Measurements from ENCODE around the gene LBX2.
"Not testable (repeated sequence)": the region's sequence is repeated elsewhere in the genome, so short reads cannot be mapped to it uniquely, and the experiment has no call there.

Gene LBX2

GRCh38 chr2:74491648-74492544 lies 7.5 kb downstream of the LBX2 start:
- no peak overlapping the region for H3K27ac Mint-ChIP-seq
- H3K4me1 Mint-ChIP-seq, result no peaks in the 10 kb centered on the region
- H3K4me3 Mint-ChIP-seq, result no peak overlapping the region
- H3K27me3 Mint-ChIP-seq, result no peaks in the 10 kb centered on the region
- peaks cover 8% of the 10 kb centered on the region for H3K36me3 Mint-ChIP-seq (ENCODE audit: low read depth)
- no peak for DNase-seq
- no peak for ATAC-seq
- H3K9me3 Mint-ChIP-seq, result no peaks in the 10 kb centered on the region

GRCh38 chr2:74489906-74490305 lies 9.5 kb downstream of the LBX2 start:
- DNase-seq (no peak), ATAC-seq (no peak)
- H3K4me3 Mint-ChIP-seq, result no peak overlapping the region
- no peak overlapping the region for H3K27ac Mint-ChIP-seq
- H3K36me3 Mint-ChIP-seq (ENCODE audit: low read depth), result peaks cover 16% of the 10 kb centered on the region
- peaks cover 2% of the 10 kb centered on the region for H3K4me1 Mint-ChIP-seq
- no peaks in the 10 kb centered on the region for H3K27me3 Mint-ChIP-seq
- H3K9me3 Mint-ChIP-seq, result no peaks in the 10 kb centered on the region

GRCh38 chr2:74488643-74489481 lies 10.5 kb downstream of the LBX2 start:
- Mint-ChIP-seq H3K27me3 (no peaks in the 10 kb centered on the region), H3K4me1 (peaks cover 4% of the 10 kb centered on the region), H3K4me3 (no peak overlapping the region), H3K27ac (no peak overlapping the region), H3K9me3 (no peaks in the 10 kb centered on the region), H3K36me3 (ENCODE audit: low read depth) (peaks cover 16% of the 10 kb centered on the region)
- ATAC-seq (no peak), DNase-seq (no peak)

GRCh38 chr2:74486141-74486540 lies 13.3 kb downstream of the LBX2 start:
- H3K4me1 Mint-ChIP-seq, result peaks cover 12% of the 10 kb centered on the region
- H3K27me3 Mint-ChIP-seq, result no peaks in the 10 kb centered on the region
- no peaks in the 10 kb centered on the region for H3K9me3 Mint-ChIP-seq
- ATAC-seq, result no peak
- H3K36me3 Mint-ChIP-seq (ENCODE audit: low read depth), result peaks cover 16% of the 10 kb centered on the region
- DNase-seq, result no peak
- no peak overlapping the region for H3K4me3 Mint-ChIP-seq
- H3K27ac Mint-ChIP-seq, result no peak overlapping the region

- Mint-ChIP-seq H3K36me3 (ENCODE audit: low read depth) (peaks cover 24% of the 10 kb centered on the region), H3K27ac (peak overlapping the region; percentile 96), H3K4me1 (peaks cover 31% of the 10 kb centered on the region), H3K4me3 (peak overlapping the region; percentile 95)
- not testable (repeated sequence) for H3K9me3 Mint-ChIP-seq, H3K27me3 Mint-ChIP-seq, DNase-seq, ATAC-seq
These were observed 15.7 kb downstream of the LBX2 start for GRCh38 chr2:74483675-74484164.

- ATAC-seq, result peak; percentile 94
- peak; percentile 94 for DNase-seq
- no peaks in the 10 kb centered on the region for H3K27me3 Mint-ChIP-seq
- peak within 1 kb of the TSS; percentile 96 for H3K27ac Mint-ChIP-seq
- H3K9me3 Mint-ChIP-seq, result no peaks in the 10 kb centered on the region
- H3K4me1 Mint-ChIP-seq, result peaks cover 31% of the 10 kb centered on the region
- peaks cover 22% of the 10 kb centered on the region for H3K36me3 Mint-ChIP-seq (ENCODE audit: low read depth)
- H3K4me3 Mint-ChIP-seq, result peak within 1 kb of the TSS; percentile 95
These were observed 16.4 kb downstream of the LBX2 start, which contains the start of the genes CCDC142 and TTC31 for GRCh38 chr2:74482801-74483674. Gene CCDC142 (minus strand): TSS chr2:74482998. CDS start chr2:74482837, 161 bp downstream. Gene TTC31 (plus strand): TSS chr2:74483081. CDS start chr2:74483096, 15 bp downstream.

- Mint-ChIP-seq H3K36me3 (ENCODE audit: low read depth) (peaks cover 26% of the 10 kb centered on the region), H3K9me3 (no peaks in the 10 kb centered on the region), H3K4me3 (peak overlapping the region; percentile 95)
These were observed 17.2 kb downstream of the LBX2 start for GRCh38 chr2:74481961-74482800.

GRCh38 chr2:74481431-74481830 lies 18.0 kb downstream of the LBX2 start:
- Mint-ChIP-seq H3K4me1 (peaks cover 31% of the 10 kb centered on the region), H3K4me3 (peak overlapping the region; percentile 95), H3K27ac (no peak overlapping the region), H3K27me3 (no peaks in the 10 kb centered on the region), H3K36me3 (ENCODE audit: low read depth) (peaks cover 26% of the 10 kb centered on the region), H3K9me3 (no peaks in the 10 kb centered on the region)
- DNase-seq (no peak), ATAC-seq (no peak)

More at GRCh38 chr2:74481961-74482800, 17.2 kb downstream of the LBX2 start:
- DNase-seq (peak; percentile 64), ATAC-seq (peak; percentile 42)
- Mint-ChIP-seq H3K27me3 (no peaks in the 10 kb centered on the region), H3K4me1 (peaks cover 31% of the 10 kb centered on the region), H3K27ac (peak overlapping the region; percentile 96)

- DNase-seq (no peak), ATAC-seq (no peak)
- peaks cover 21% of the 10 kb centered on the region for H3K36me3 Mint-ChIP-seq (ENCODE audit: low read depth)
- peaks cover 33% of the 10 kb centered on the region for H3K4me1 Mint-ChIP-seq
- no peak overlapping the region for H3K4me3 Mint-ChIP-seq
- H3K9me3 Mint-ChIP-seq, result no peaks in the 10 kb centered on the region
- no peak overlapping the region for H3K27ac Mint-ChIP-seq
- no peaks in the 10 kb centered on the region for H3K27me3 Mint-ChIP-seq
These were observed 24.5 kb downstream of the LBX2 start for GRCh38 chr2:74474899-74475298.

DNA sequence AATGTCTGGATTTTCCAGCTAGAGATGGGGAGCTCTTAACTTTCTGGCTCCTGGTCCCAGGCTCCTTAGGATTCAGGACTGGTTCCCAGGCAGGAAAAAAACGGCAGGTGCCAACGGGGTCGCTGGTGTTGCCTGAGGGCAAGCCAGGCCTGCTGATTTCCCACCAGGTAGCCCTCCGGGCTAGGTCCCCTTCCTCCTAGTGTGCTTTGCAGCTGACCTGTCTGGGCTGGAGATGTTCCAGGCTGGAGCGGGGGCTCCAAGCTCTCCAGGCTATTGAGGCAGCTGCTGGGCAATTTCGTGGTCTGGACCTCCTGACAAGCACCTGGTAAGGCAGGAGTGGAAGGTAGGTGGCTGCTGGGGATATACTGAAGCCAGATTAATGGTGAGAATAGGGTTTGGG lies 24.9 kb downstream of the LBX2 start:
- DNase-seq (no peak), ATAC-seq (no peak)
- Mint-ChIP-seq H3K27ac (no peak overlapping the region), H3K4me1 (peaks cover 29% of the 10 kb centered on the region), H3K27me3 (no peaks in the 10 kb centered on the region), H3K4me3 (no peak overlapping the region), H3K36me3 (ENCODE audit: low read depth) (peaks cover 18% of the 10 kb centered on the region), H3K9me3 (no peaks in the 10 kb centered on the region)

GRCh38 chr2:74472945-74473258 lies 26.5 kb downstream of the LBX2 start:
- DNase-seq, result no peak
- Mint-ChIP-seq H3K4me3 (peak overlapping the region; percentile 98), H3K9me3 (no peaks in the 10 kb centered on the region), H3K27ac (peak overlapping the region; percentile 97), H3K4me1 (peaks cover 27% of the 10 kb centered on the region), H3K36me3 (ENCODE audit: low read depth) (peaks cover 15% of the 10 kb centered on the region), H3K27me3 (no peaks in the 10 kb centered on the region)
- ATAC-seq, result no peak

GRCh38 chr2:74472086-74472944 lies 27.1 kb downstream of the LBX2 start, which contains the start of gene MRPL53:
Gene MRPL53 (minus strand): TSS chr2:74472680. CDS start chr2:74472660, 20 bp downstream.
- H3K4me3 Mint-ChIP-seq, result peak within 1 kb of the TSS; percentile 98
- H3K4me1 Mint-ChIP-seq, result peaks cover 27% of the 10 kb centered on the region
- H3K36me3 Mint-ChIP-seq (ENCODE audit: low read depth), result peaks cover 12% of the 10 kb centered on the region
- peak; percentile 95 for ATAC-seq
- peak; percentile 96 for DNase-seq
- H3K27me3 Mint-ChIP-seq, result no peaks in the 10 kb centered on the region
- peak within 1 kb of the TSS; percentile 97 for H3K27ac Mint-ChIP-seq
- no peaks in the 10 kb centered on the region for H3K9me3 Mint-ChIP-seq

Data from activated naive CD8-positive, alpha-beta T cell treated with anti-CD3 and anti-CD28 coated beads, Interleukin-2, amount 50 U/mL, for 24 hours (primary cell).